GM12878 (cell line): ENCODE results near the gene ELAVL3. TPM values are rescaled to one million over a fixed set of nuclear protein-coding genes. Genes with fewer than 3 reads are reported as not detected.

Experiments
- ATAC-seq: fragments of 200-7000 bp; cut with Tn5 transposase; 3 replicates; pipeline ENCODE4 v1.9.1; 2020; ENCODE audit warnings: mild to moderate bottlenecking, moderate library complexity
- BruUV-seq: library from RNA; stranded (reverse); fragments of 400-500 nt; replicated peaks from 2 replicates; lab custom pipeline; 2021; lab: Mats Ljungman, UMichigan
- CTCF ChIA-PET: fragments of 300-600 bp; sonication (Branson Sonifier 250); formaldehyde crosslinking; extraction: SDS; loops from one replicate; lab custom pipeline; 2021; ENCODE audit warnings: inconsistent platforms; lab: Yijun Ruan, JAX
- POLR2A ChIA-PET: fragments of 350-600 bp; formaldehyde crosslinking; extraction: SDS; loops from one replicate; lab custom pipeline; 2021; ENCODE audit warnings: inconsistent platforms; lab: Charles Lee
- RAD21 ChIA-PET: fragments of 300-600 bp; sonication (Branson Sonifier 250); formaldehyde crosslinking; loops from one replicate; lab custom pipeline; 2023; ENCODE audit warnings: antibody characterized with exemption; ENCODE audit not compliant: unreplicated experiment; lab: Charles Lee
- SMC1A ChIA-PET: fragments of 300-600 bp; sonication (Branson Sonifier 250); formaldehyde crosslinking; loops from one replicate; lab custom pipeline; 2023; ENCODE audit not compliant: unreplicated experiment, uncharacterized antibody; lab: Charles Lee
- DNase-seq: peaks from one replicate; pipeline ENCODE4 v3.0.0-alpha.2; 2011; ENCODE audit warnings: low read depth, low spot score
- FAIRE-seq: peaks from 3 replicates; lab custom pipeline; 2011; peaks lifted over from hg19 to GRCh38; lab: Jason Lieb, UNC
- H2AFZ ChIP-seq: 2 replicates; pipeline ENCODE4 v1.6.0; 2011; ENCODE audit warnings: low read depth, low read length, control low read depth; ENCODE audit not compliant: control insufficient read depth
- H3K27ac ChIP-seq: 2 replicates; pipeline ENCODE4 v1.5.1; 2011; ENCODE audit warnings: control low read depth; ENCODE audit not compliant: control insufficient read depth, insufficient read depth
- H3K27me3 ChIP-seq, 2 experiments: replicated peaks in 1 of 2; 2 replicates each; pipeline versions ENCODE4 v1.6.0 to v1.6.1; 2011; ENCODE audit warnings: low read length in 1 of 2; ENCODE audit not compliant: control insufficient read depth in 2 of 2, insufficient read depth in 2 of 2
- H3K36me3 ChIP-seq, 2 experiments: 2 replicates each; pipeline ENCODE4 v1.5.1; 2011; ENCODE audit warnings: low read length in 1 of 2; ENCODE audit not compliant: control insufficient read depth in 2 of 2, insufficient read depth in 2 of 2
- H3K4me1 ChIP-seq: 2 replicates; pipeline ENCODE4 v1.6.1; 2011; ENCODE audit warnings: mild to moderate bottlenecking, low read length, moderate library complexity, mixed read lengths; ENCODE audit not compliant: control insufficient read depth, insufficient read depth
- H3K4me2 ChIP-seq: 2 replicates; pipeline ENCODE4 v1.6.0; 2011; ENCODE audit warnings: control low read depth; ENCODE audit not compliant: control insufficient read depth, insufficient read depth
- H3K4me3 ChIP-seq: fragments of 200-600 bp; sonication (generic); 2 replicates; pipeline ENCODE4 v1.5.1; 2016
- H3K79me2 ChIP-seq: 2 replicates; pipeline ENCODE4 v1.6.0; 2011; ENCODE audit warnings: low read length; ENCODE audit not compliant: control insufficient read depth, insufficient read depth
- H3K9ac ChIP-seq: 2 replicates; pipeline ENCODE4 v1.8.0; 2011; ENCODE audit warnings: low read length, control low read depth, mixed read lengths; ENCODE audit not compliant: control insufficient read depth, insufficient read depth
- H3K9me3 ChIP-seq: replicated peaks from 3 replicates; pipeline ENCODE4 v1.5.1; 2011; ENCODE audit warnings: mild to moderate bottlenecking, low read length; ENCODE audit not compliant: control insufficient read depth, insufficient read depth
- H4K20me1 ChIP-seq: 2 replicates; pipeline ENCODE4 v1.6.0; 2011; ENCODE audit not compliant: control insufficient read depth, insufficient read depth
- CTCF ChIP-seq, 3 experiments: IDR thresholded peaks in 2 of 3; conservative IDR thresholded peaks in 1 of 3; 2 replicates each; pipeline ENCODE4 v1.5.1; 2011; ENCODE audit warnings: low read depth in 3 of 3, low read length in 3 of 3, mild to moderate bottlenecking in 3 of 3, control low read depth in 2 of 3, moderate library complexity in 2 of 3, inconsistent platforms in 1 of 3, mixed read lengths in 1 of 3; ENCODE audit not compliant: control insufficient read depth in 2 of 3, insufficient read depth in 1 of 3; ENCODE audit errors: extremely low read depth in 1 of 3
- ELK1 ChIP-seq: IDR thresholded peaks from 2 replicates; pipeline ENCODE4 v1.6.1; 2012; ENCODE audit warnings: low read depth, low read length, improper control_type of control experiment
- GATAD2B ChIP-seq: fragments of 450-650 bp; conservative IDR thresholded peaks from 2 replicates; pipeline ENCODE4 v1.6.1; 2017; ENCODE audit warnings: low read depth, mild to moderate bottlenecking, moderate library complexity
- KAT2A ChIP-seq: conservative IDR thresholded peaks from 2 replicates; pipeline ENCODE4 v1.6.1; 2011; ENCODE audit warnings: low read depth, low read length; ENCODE audit not compliant: control insufficient read depth
- KDM1A ChIP-seq: fragments of 200-600 bp; sonication (generic); IDR thresholded peaks from 2 replicates; pipeline ENCODE4 v1.6.1; 2016; ENCODE audit warnings: borderline replicate concordance
- MAX ChIP-seq: IDR thresholded peaks from 2 replicates; pipeline ENCODE4 v1.6.1; 2012; ENCODE audit warnings: low read depth, low read length, improper control_type of control experiment
- MLLT1 ChIP-seq: fragments of 450-650 bp; IDR thresholded peaks from 2 replicates; pipeline ENCODE4 v1.6.1; 2016; ENCODE audit warnings: mild to moderate bottlenecking
- MXI1 ChIP-seq: fragments of 150-350 bp; IDR thresholded peaks from 2 replicates; pipeline ENCODE4 v1.6.1; 2011; ENCODE audit warnings: low read depth, mild to moderate bottlenecking, inconsistent platforms, low read length, improper control_type of control experiment
- MYB ChIP-seq: fragments of 150-350 bp; IDR thresholded peaks from 2 replicates; pipeline ENCODE4 v1.6.1; 2014; ENCODE audit warnings: mild to moderate bottlenecking, low read depth, low read length, borderline replicate concordance
- NR2C2 ChIP-seq: IDR thresholded peaks from 2 replicates; pipeline ENCODE4 v1.6.1; 2011; ENCODE audit warnings: borderline replicate concordance, low read depth; ENCODE audit not compliant: control insufficient read depth, insufficient read length
- RB1 ChIP-seq: fragments of 450-650 bp; formaldehyde crosslinking; IDR thresholded peaks from 2 replicates; pipeline ENCODE4 v1.6.1; 2017; ENCODE audit warnings: mild to moderate bottlenecking, borderline replicate concordance
- SP1 ChIP-seq: IDR thresholded peaks from one replicate; pipeline ENCODE4 v1.6.1; 2011; ENCODE audit warnings: low read depth, low read length
- STAT3 ChIP-seq: IDR thresholded peaks from 2 replicates; pipeline ENCODE4 v1.6.1; 2011; ENCODE audit warnings: low read depth, low read length, improper control_type of control experiment
- ZBTB11 ChIP-seq: fragments of 450-650 bp; formaldehyde crosslinking; IDR thresholded peaks from 2 replicates; pipeline ENCODE4 v1.5.0; 2022; ENCODE audit warnings: mild to moderate bottlenecking, missing genetic modification characterization
- ZZZ3 ChIP-seq: IDR thresholded peaks from 2 replicates; pipeline ENCODE4 v1.6.1; 2011; ENCODE audit warnings: low read depth; ENCODE audit not compliant: control insufficient read depth, insufficient read length
- WGBS: methylation state at CpG from one replicate; pipeline ENCODE4 v1.1.6; 2016; ENCODE audit warnings: low lambda C conversion rate; ENCODE audit not compliant: insufficient replicate concordance, insufficient coverage; ENCODE audit errors: missing lambda C conversion rate; 5-methylcytosine and 5-hydroxymethylcytosine counted together
- in situ Hi-C: fragments of 300-500 bp; cut with MboI; formaldehyde crosslinking; loops from 9 replicates; pipeline ENCODE4 v1.14.3; 2018; ENCODE audit warnings: mixed read lengths
- intact Hi-C: fragments of 100-400 bp; cut with micrococcal nuclease; formaldehyde crosslinking; loops from one replicate; pipeline ENCODE4 v1.14.2; 2022; ENCODE audit not compliant: unreplicated experiment
- polyA plus RNA-seq, 11 experiments: library from polyadenylated mRNA; depleted of rRNA in 4 of 11; unstranded in 6 of 11; stranded (reverse) in 5 of 11; fragments of >200 nt; fragmentation: Nextera tagmentation in 4 of 11; fragmentation: Illumina TruSeq in 1 of 11; extraction: Ambion mirVana in 4 of 11; extraction: Trizol in 1 of 11; gene quantifications; 1 replicate in 1 of 11; 2 replicates in 10 of 11; pipeline versions ENCODE4 v1.2.1 to v1.2.3, GENCODE V29; 2011 to 2016; ENCODE audit warnings: inconsistent platforms in 2 of 11, missing spikeins in 2 of 11, low read depth in 1 of 11
- total RNA-seq, 4 experiments: library from RNA; depleted of rRNA in 3 of 4; stranded (reverse); fragments of >200 nt in 3 of 4; fragmentation: Illumina TruSeq in 1 of 4; extraction: Trizol in 1 of 4; gene quantifications; 2 replicates each; pipeline versions ENCODE4 v1.2.1 to v1.2.3, GENCODE V29; 2013 to 2021

ELAVL3 gene
- total and polyA plus RNA-seq, 10 of the 15 experiments (the other 5 are each of a cell fraction or from before 2014, with no cell fraction given): under 0.01 to 0.05 (median 0.01) TPM; not detected in 7

GRCh38 chr19:11416346-11417052 lies 64.3 kb downstream of the ELAVL3 start:
- RAD21 ChIA-PET: no interaction called here
- no peaks in the 10 kb centered on the region for H4K20me1 ChIP-seq
- intact Hi-C loops (no loop called here), in situ Hi-C loops (no loop called here)
- H3K27ac ChIP-seq: no peak overlapping the region
- no peaks in the 10 kb centered on the region for H3K9me3 ChIP-seq
- no peaks in the 10 kb centered on the region for H3K36me3 ChIP-seq
- ATAC-seq (no peak), FAIRE-seq (no peak), DNase-seq (no peak)
- no peak overlapping the region for H3K4me2 ChIP-seq
- no peak overlapping the region for H3K4me3 ChIP-seq
- POLR2A ChIA-PET: no interaction called here
- H3K9ac ChIP-seq: no peak overlapping the region
- BruUV-seq: no TSS peak
- WGBS: 75% methylated on average over 17 of the region's 17 CpGs
- CTCF ChIA-PET: interaction anchor here (0.8 kb wide), 1 partner anchor 12 kb away, joined by 3 read pairs; no protein-coding TSS in a partner anchor
- SMC1A ChIA-PET: no interaction called here
- H3K27me3 ChIP-seq: peaks cover 10 to 13% of the 10 kb centered on the region in 2 experiments
- TF ChIP-seq KAT2A: no peak
- TF ChIP-seq RB1: no peak
- no peak for TF ChIP-seq CTCF (IDR thresholded peaks at IDR 0.05 in 2 of 3, conservative IDR thresholded peaks at IDR 0.05 in 1 of 3; ENCODE audit: control insufficient read depth in 2 of 3, extremely low read depth in 1 of 3, insufficient read depth in 1 of 3, low read depth in 3 of 3, low read length in 3 of 3)
- no peak for TF ChIP-seq ZBTB11 (CRISPR knock-in tag)
- no peak for TF ChIP-seq MAX
- no peak for TF ChIP-seq MXI1
- TF ChIP-seq MYB: no peak
- TF ChIP-seq STAT3: no peak
- no peak for TF ChIP-seq ELK1
- no peak for TF ChIP-seq KDM1A
- no peak for TF ChIP-seq SP1
- no peak for TF ChIP-seq MLLT1
- TF ChIP-seq NR2C2: no peak
- TF ChIP-seq GATAD2B: no peak
- TF ChIP-seq ZZZ3: no peak
- H2AFZ ChIP-seq: no peak overlapping the region
- H3K4me1 ChIP-seq: peaks cover 12% of the 10 kb centered on the region
- H3K79me2 ChIP-seq: no peaks in the 10 kb centered on the region
